ENCODE data around the gene STKLD1. TPM values are rescaled to one million over a fixed set of nuclear protein-coding genes. Genes with fewer than 3 reads are reported as not detected.

Gene STKLD1
- total RNA-seq, 1 donor from 2014 or later: not detected

DNA sequence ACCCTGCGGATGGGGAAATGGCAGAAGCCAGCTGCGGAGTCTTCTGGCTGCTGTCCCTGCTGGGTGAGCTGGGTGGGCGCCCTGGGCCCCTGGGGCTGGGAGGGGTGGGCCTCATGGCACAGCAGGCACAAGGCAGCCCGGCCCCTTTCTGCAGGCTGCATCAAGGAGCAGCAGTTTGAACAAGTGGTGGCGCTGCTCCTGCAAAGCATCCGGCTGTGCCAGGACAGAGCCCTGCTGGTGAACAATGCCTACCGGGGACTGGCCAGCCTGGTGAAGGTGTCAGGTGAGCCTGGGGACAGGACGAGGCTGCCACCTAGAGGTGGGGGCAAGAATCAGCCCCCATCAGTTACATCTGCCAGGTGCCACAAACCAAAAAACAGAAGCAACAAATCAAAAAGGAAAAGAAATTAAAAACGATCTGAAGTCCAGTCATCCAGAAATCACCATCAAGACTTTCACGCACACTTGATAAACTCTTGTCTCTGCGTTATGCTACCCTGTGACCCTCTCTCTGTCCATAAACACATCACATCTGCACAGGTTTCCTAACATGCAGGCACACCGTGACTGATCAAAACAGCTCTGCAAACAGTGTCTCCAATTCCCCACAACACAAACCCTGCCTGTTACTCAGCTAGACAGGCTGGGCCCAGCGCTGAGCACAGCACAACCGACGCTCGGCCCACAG, 27.7 kb downstream of the STKLD1 start:
- H3K36me3 ChIP-seq (ENCODE audit: control insufficient read depth, insufficient read depth, low read length): peaks cover 3% of the 10 kb centered on the region
- peak; percentile 7 for DNase-seq (ENCODE audit: low read depth)
- TF ChIP-seq, protein P1, sequence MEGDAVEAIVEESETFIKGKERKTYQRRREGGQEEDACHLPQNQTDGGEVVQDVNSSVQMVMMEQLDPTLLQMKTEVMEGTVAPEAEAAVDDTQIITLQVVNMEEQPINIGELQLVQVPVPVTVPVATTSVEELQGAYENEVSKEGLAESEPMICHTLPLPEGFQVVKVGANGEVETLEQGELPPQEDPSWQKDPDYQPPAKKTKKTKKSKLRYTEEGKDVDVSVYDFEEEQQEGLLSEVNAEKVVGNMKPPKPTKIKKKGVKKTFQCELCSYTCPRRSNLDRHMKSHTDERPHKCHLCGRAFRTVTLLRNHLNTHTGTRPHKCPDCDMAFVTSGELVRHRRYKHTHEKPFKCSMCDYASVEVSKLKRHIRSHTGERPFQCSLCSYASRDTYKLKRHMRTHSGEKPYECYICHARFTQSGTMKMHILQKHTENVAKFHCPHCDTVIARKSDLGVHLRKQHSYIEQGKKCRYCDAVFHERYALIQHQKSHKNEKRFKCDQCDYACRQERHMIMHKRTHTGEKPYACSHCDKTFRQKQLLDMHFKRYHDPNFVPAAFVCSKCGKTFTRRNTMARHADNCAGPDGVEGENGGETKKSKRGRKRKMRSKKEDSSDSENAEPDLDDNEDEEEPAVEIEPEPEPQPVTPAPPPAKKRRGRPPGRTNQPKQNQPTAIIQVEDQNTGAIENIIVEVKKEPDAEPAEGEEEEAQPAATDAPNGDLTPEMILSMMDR (IDR thresholded peaks at IDR 0.05; ENCODE audit: insufficient read depth, low read length, poor library complexity, severe bottlenecking): peak; percentile 76
- no peak overlapping the region for H3K4me3 ChIP-seq (ENCODE audit: low read depth, low read length)
- H3K27me3 ChIP-seq (ENCODE audit: control insufficient read depth, insufficient read depth, low read length): no peaks in the 10 kb centered on the region

DNA sequence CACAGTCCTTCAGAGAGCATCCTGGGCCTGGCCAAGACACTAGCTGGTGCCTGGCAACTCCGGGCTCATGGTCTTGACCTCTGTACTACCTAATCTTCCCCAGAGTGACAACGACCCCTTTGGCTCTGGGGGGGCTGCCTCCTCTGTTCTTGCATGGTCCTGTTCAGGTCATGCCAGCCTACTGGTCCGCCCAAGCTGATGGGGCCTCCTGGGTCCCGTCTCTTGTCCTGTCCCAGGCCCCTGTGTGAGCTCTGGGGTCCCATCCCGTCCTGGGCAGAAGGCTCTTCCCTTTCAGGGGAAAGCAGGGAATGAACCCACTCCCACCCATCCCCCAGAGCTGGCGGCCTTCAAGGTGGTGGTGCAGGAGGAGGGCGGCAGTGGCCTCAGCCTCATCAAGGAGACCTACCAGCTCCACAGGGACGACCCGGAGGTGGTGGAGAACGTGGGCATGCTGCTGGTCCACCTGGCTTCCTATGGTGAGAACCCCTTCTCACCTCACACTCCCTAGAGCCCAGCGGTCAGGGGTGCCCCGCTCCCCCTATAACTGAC, 28.4 kb downstream of the STKLD1 start:
- peaks cover 3% of the 10 kb centered on the region for H3K36me3 ChIP-seq (ENCODE audit: control insufficient read depth, insufficient read depth, low read length)

DNA sequence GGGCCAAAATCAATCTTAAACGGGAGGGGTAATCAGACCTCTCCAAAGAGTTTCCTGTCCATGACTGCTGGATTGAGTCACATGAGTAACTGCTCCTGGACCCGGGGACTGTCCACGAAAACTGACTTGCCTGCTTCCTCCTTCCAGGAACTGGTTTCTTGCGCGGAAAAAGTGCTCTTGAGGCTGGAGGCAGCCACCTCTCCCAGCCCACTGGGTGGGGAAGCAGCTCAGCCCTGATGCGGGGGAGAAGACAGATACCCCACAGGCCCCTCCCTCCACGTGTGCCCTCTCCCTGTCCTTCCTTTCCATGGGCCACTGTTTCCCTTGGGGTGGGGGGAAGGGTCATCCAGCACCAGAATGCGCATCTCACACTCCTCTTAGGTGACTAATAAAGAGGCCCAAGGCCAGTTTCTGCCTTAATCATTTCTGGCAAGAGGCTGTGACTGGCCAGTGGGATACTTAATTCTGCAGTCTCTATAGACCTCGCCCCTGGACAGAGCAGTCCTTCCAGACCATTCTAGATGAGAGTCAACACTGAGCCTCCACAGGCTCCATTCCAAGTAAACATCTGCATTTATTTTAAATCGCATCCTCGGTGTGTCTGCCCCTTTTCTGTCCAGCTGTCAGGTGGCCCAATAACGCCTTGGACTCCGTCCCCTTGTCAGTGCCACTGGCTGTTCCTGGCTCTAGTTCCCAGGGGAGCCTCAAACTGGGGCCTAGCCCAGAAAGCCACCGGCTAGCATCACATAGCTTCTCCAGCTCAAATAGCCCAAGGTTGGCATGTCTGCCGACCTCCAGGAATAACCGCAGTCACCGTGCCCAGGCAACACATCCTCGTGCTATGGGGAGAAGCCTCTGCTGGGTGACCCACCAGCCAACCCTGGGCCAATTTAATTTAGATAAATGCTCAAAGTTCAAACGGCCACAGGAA, 29.6 kb downstream of the STKLD1 start:
- DNase-seq (ENCODE audit: low read depth): no peak
- TF ChIP-seq, protein P1 (IDR thresholded peaks at IDR 0.05; ENCODE audit: insufficient read depth, low read length, poor library complexity, severe bottlenecking): no peak
- H3K36me3 ChIP-seq (ENCODE audit: control insufficient read depth, insufficient read depth, low read length): peaks cover 5% of the 10 kb centered on the region
- H3K27me3 ChIP-seq (ENCODE audit: control insufficient read depth, insufficient read depth, low read length): no peaks in the 10 kb centered on the region
- no peak overlapping the region for H3K4me3 ChIP-seq (ENCODE audit: low read depth, low read length)

More for the DNA sequence above, 28.4 kb downstream of the STKLD1 start:
- TF ChIP-seq, protein P1 (IDR thresholded peaks at IDR 0.05; ENCODE audit: insufficient read depth, low read length, poor library complexity, severe bottlenecking): no peak
- Histone ChIP-seq H3K4me3 (ENCODE audit: low read depth, low read length) (no peak overlapping the region), H3K27me3 (ENCODE audit: control insufficient read depth, insufficient read depth, low read length) (no peaks in the 10 kb centered on the region)
- no peak for DNase-seq (ENCODE audit: low read depth)

DNA sequence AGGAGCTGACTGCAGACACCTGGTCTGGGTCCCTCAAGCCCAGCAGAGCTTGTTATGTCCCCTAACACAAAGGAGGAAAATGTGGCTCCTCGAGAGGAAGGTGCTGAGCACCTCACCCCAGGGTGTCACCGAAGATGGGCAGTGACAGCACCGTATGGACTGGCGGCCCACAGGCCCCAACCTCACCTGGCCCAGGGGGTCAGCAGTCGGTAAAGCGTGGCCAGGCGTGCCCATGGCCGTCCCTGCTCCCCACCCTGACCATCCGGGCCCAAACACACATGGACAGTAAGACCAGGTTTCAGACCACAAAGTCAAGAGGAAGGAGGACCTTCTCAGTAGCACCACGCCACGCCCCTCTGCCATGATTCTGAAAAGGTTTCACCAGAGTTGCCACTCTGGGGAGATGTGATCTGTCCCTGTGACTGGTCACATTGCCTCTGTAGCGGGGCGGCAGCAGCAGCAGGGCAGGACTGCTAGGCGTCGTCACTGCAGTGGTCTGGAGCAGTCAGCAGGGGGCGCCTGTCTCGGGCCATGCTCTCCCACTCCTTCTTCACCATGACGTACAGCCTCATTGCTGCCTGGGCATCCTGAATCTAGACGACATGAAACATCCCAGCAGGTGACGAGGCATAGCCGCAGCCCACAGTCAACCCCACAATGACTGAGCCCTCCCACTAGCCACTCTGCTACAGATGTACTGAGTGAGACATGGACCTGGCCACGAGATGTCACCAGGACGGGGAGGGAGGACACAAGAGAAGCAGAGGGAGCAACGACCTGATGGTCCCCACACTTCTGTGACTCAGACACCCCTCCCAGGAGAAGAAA, 30.5 kb downstream of the STKLD1 start:
- Histone ChIP-seq H3K36me3 (ENCODE audit: control insufficient read depth, insufficient read depth, low read length) (peaks cover 5% of the 10 kb centered on the region), H3K4me3 (ENCODE audit: low read depth, low read length) (no peak overlapping the region), H3K27me3 (ENCODE audit: control insufficient read depth, insufficient read depth, low read length) (no peaks in the 10 kb centered on the region)
- TF ChIP-seq, protein P1 (IDR thresholded peaks at IDR 0.05; ENCODE audit: insufficient read depth, low read length, poor library complexity, severe bottlenecking): peak; percentile 93
- DNase-seq (ENCODE audit: low read depth): no peak

DNA sequence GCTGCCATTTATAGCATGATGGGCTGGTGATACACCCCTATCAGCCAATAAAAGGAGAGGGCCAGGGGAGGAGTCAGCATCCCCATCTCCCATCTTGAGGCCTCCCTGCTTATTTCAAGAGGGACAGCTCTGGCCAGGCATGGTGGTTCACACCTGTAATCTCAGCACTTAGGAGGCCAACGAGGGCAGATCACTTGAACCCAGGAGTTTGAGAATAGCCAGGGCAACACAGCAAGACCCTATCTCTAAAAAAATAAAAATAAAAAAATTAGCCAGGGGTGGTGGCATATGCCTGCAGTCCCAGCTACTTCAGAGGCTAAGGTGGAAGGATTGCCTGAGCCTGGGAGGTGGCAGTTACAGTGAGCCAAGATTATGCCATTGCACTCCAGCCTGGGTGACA, 31.9 kb downstream of the STKLD1 start:
- no peaks in the 10 kb centered on the region for H3K27me3 ChIP-seq (ENCODE audit: control insufficient read depth, insufficient read depth, low read length)
- H3K4me3 ChIP-seq (ENCODE audit: low read depth, low read length): no peak overlapping the region
- TF ChIP-seq, protein P1 (IDR thresholded peaks at IDR 0.05; ENCODE audit: insufficient read depth, low read length, poor library complexity, severe bottlenecking): no peak
- peaks cover 5% of the 10 kb centered on the region for H3K36me3 ChIP-seq (ENCODE audit: control insufficient read depth, insufficient read depth, low read length)
- DNase-seq (ENCODE audit: low read depth): no peak

Data from kidney epithelial cell (primary cell).